ENCODE results near the gene SLC43A3. TPM values are rescaled to one million over a fixed set of nuclear protein-coding genes. Genes with fewer than 3 reads are reported as not detected.
A peak's percentile ranks its signal among the peaks of the same experiment; 100 is the strongest.

Gene SLC43A3
- total RNA-seq, 1 donor from 2014 or later: 53.5 TPM

DNA sequence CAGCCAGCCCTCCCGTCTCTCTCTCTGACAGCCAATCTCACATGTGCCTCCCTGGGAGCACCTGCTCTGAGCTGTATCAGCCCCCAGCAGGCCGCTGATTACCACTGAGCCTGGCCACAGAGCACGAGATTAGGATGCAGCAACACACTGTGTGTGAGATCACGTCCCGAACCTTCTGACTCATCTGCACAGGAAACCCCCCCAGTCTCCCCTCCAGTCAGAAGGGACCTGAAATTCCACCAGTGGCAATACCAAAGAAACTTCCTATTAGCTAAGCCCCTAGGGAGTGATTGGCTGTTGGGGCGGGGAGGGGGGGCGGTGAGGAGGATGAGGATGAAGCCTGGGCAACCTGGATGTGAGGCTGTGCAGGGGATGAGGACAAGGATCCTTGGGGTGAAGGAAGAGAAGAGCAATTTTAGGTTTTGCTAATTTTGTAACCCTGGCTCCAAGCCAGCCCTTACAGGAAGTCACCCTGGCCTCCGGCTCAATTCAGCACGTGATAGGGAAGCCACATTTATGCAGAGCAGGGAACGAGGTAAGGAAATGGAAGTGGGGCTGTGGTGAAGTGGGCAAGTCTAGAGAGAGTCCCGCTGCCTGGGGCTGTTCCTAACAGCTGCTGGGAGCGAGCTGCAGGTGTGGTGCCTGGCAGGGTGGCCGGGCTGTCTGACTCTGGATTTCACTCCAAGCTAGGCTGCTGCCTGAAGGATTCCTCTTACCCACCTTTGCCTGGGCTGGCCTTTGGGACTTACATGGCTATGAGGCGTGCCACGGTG is 1.9 kb downstream of the SLC43A3 start:
- H3K36me3 ChIP-seq: peaks cover 0 to 10% of the 10 kb centered on the region in 2 donors
- H3K27ac ChIP-seq: peak overlapping the region; percentile 99
- H3K4me3 ChIP-seq: peak overlapping the region; percentile 57 to 70
- peaks cover 55% of the 10 kb centered on the region for H3K4me1 ChIP-seq
- H3K27me3 ChIP-seq: no peaks in the 10 kb centered on the region
- H3K9me3 ChIP-seq: no peaks in the 10 kb centered on the region
- TF ChIP-seq, protein P1, sequence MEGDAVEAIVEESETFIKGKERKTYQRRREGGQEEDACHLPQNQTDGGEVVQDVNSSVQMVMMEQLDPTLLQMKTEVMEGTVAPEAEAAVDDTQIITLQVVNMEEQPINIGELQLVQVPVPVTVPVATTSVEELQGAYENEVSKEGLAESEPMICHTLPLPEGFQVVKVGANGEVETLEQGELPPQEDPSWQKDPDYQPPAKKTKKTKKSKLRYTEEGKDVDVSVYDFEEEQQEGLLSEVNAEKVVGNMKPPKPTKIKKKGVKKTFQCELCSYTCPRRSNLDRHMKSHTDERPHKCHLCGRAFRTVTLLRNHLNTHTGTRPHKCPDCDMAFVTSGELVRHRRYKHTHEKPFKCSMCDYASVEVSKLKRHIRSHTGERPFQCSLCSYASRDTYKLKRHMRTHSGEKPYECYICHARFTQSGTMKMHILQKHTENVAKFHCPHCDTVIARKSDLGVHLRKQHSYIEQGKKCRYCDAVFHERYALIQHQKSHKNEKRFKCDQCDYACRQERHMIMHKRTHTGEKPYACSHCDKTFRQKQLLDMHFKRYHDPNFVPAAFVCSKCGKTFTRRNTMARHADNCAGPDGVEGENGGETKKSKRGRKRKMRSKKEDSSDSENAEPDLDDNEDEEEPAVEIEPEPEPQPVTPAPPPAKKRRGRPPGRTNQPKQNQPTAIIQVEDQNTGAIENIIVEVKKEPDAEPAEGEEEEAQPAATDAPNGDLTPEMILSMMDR (IDR thresholded peaks at IDR 0.05): no peak
- TF ChIP-seq POLR2AphosphoS5 (IDR thresholded peaks at IDR 0.05; ENCODE audit: insufficient read depth in 1 of 2, low read depth in 1 of 2): peak; percentile 74 to 75
- no peak for TF ChIP-seq POLR2A (IDR thresholded peaks at IDR 0.05)
- intact Hi-C loops (cut with DNase I): no loop called here
- DNase-seq (ENCODE audit: extremely low spot score in 2 of 2): peak in 1 of 2 donors; percentile 97

DNA sequence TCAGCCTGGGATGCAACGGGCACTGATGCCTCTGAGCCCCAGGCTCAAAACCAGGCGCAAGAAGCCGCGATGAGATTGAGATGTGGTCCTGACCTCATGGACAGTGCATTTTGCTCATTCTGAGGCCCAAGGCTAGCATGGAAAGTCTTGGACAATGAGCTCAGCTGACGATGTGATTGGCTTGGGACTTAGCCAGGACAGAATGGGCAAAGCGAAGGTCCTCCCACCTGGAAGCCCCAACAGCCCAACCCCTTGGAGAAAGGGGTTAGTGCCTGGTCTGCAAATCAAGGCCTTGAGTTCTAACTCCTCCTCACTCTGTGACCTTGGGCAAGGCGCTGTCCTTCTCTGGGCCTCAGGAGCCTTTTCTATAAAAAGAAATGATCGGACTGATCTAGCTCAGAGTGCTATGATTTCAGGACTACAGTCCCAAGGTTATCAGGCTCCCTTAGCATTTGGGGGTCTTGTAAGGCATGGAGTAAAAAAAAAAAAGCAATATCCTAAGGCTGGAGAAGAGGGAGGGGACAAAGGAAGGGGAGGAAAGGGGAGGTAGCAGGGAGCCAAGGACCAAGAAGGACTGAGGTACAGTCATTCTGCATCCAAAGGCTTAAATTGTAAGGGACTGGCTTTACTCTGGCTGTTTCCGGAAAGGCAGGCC is 2.7 kb downstream of the SLC43A3 start:
- peak overlapping the region; percentile 99 for H3K27ac ChIP-seq
- H3K36me3 ChIP-seq: peaks cover 0 to 10% of the 10 kb centered on the region in 2 donors
- H3K4me3 ChIP-seq: peak overlapping the region; percentile 57 to 70
- peaks cover 55% of the 10 kb centered on the region for H3K4me1 ChIP-seq
- DNase-seq (ENCODE audit: extremely low spot score in 2 of 2): no peak
- H3K27me3 ChIP-seq: no peaks in the 10 kb centered on the region
- H3K9me3 ChIP-seq: no peaks in the 10 kb centered on the region
- intact Hi-C loops (cut with DNase I): no loop called here
- no peak for TF ChIP-seq POLR2AphosphoS5 (IDR thresholded peaks at IDR 0.05; ENCODE audit: insufficient read depth in 1 of 2, low read depth in 1 of 2)
- TF ChIP-seq, protein P1 (IDR thresholded peaks at IDR 0.05): no peak
- no peak for TF ChIP-seq POLR2A (IDR thresholded peaks at IDR 0.05)

DNA sequence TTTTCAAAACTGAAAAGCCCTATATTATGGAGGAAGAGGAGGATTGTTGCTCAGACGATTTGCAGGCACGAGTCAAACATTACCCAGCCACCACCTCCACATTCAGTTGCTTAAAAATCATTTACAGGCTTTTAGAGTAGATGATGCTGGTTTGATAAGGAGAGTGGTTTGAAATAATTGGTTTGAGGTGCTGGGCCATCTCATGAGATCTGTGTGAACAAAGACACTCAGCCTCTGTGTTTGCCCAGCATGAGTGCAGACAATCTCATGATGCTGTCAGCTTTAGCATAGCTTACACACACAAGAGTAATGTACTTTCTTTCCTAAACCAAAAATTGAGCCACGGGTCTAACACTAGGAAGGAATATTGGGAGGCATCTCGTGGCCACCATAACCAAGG is 4.3 kb downstream of the SLC43A3 start:
- H3K4me3 ChIP-seq: no peak overlapping the region
- no peak overlapping the region for H3K27ac ChIP-seq
- no peak for TF ChIP-seq POLR2AphosphoS5 (IDR thresholded peaks at IDR 0.05; ENCODE audit: insufficient read depth in 1 of 2, low read depth in 1 of 2)
- TF ChIP-seq, protein P1 (IDR thresholded peaks at IDR 0.05): no peak
- no peak for TF ChIP-seq POLR2A (IDR thresholded peaks at IDR 0.05)
- intact Hi-C loops (cut with DNase I): no loop called here
- peaks cover 0 to 23% of the 10 kb centered on the region in 2 donors for H3K36me3 ChIP-seq
- no peaks in the 10 kb centered on the region for H3K9me3 ChIP-seq
- H3K4me1 ChIP-seq: peaks cover 46% of the 10 kb centered on the region
- DNase-seq (ENCODE audit: extremely low spot score in 2 of 2): no peak
- H3K27me3 ChIP-seq: no peaks in the 10 kb centered on the region

DNA sequence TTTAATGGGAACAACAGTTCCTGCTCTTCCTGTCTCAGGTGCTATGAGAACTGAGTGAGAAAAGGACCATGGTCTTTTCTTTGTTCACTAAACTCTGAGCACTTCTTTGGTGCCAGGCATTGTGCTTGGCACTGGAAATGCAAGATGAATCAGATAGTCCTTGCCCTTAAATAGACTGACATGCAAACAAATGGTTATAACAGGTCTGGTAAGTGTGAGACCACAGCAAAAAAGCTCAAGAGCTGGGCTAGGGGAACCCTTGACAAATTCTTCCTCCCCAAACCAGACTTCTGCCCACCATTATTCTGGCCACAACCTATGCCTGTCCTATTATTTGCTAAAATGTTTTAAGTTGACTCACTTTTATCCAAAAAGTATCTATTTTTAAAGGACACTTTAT is 5.1 kb downstream of the SLC43A3 start:
- no peak for DNase-seq (ENCODE audit: extremely low spot score in 2 of 2)
- no peak overlapping the region for H3K4me3 ChIP-seq
- intact Hi-C loops (cut with DNase I): no loop called here
- no peaks in the 10 kb centered on the region for H3K9me3 ChIP-seq
- TF ChIP-seq, protein P1 (IDR thresholded peaks at IDR 0.05): no peak
- TF ChIP-seq POLR2A (IDR thresholded peaks at IDR 0.05): no peak
- no peak for TF ChIP-seq POLR2AphosphoS5 (IDR thresholded peaks at IDR 0.05; ENCODE audit: insufficient read depth in 1 of 2, low read depth in 1 of 2)
- H3K4me1 ChIP-seq: peaks cover 46% of the 10 kb centered on the region
- no peaks in the 10 kb centered on the region for H3K27me3 ChIP-seq
- no peak overlapping the region for H3K27ac ChIP-seq
- H3K36me3 ChIP-seq: peaks cover 0 to 32% of the 10 kb centered on the region in 2 donors

DNA sequence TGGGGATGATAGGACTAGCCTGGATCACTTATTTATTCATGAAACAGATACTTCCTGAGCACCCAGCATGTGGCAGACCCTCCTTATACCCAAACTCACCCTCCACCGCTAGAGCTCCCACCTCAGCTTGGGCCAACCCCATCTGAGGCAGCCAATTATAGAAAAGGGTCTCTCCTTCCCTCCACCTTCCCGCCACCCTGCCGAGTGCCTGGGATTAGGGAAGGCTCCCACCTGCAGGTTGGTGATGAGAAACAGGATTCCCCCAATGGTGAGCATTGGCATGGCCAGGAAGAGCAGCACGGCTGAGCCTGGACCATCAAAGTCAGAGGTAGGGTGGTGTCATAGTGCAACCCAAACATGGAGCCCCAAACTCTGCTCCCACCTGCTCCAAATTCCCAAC is 5.9 kb downstream of the SLC43A3 start:
- Histone ChIP-seq H3K4me3 (no peak overlapping the region), H3K27me3 (no peaks in the 10 kb centered on the region), H3K9me3 (no peaks in the 10 kb centered on the region), H3K4me1 (peaks cover 46% of the 10 kb centered on the region), H3K27ac (no peak overlapping the region), H3K36me3 (peaks cover 0 to 39% of the 10 kb centered on the region in 2 donors)
- intact Hi-C loops (cut with DNase I): no loop called here
- no peak for TF ChIP-seq POLR2A (IDR thresholded peaks at IDR 0.05)
- TF ChIP-seq POLR2AphosphoS5 (IDR thresholded peaks at IDR 0.05; ENCODE audit: insufficient read depth in 1 of 2, low read depth in 1 of 2): no peak
- TF ChIP-seq, protein P1 (IDR thresholded peaks at IDR 0.05): no peak
- no peak for DNase-seq (ENCODE audit: extremely low spot score in 2 of 2)

Data from vagina (tissue), 2 donors.